Spleen (tissue), 7 donors: ENCODE data around the gene MAMSTR.

Source experiments
- POLR2A ChIP-seq, 3 donors: fragments of 450-650 bp; IDR thresholded peaks; one replicate each; pipeline ENCODE4 v1.5.1; 2017; ENCODE audit warnings: antibody characterized with exemption in 3 of 3, mild to moderate bottlenecking in 1 of 3
- POLR2AphosphoS5 ChIP-seq, 3 donors: sonication (generic); formaldehyde crosslinking; IDR thresholded peaks; one replicate each; pipeline ENCODE4 v1.5.1; 2017; ENCODE audit warnings: antibody characterized with exemption in 3 of 3
- TF ChIP-seq, protein P1 (sequence below), 11 experiments: fragments of 200-600 bp in 7 of 11; fragments of 450-650 bp in 4 of 11; sonication (generic) in 4 of 11; IDR thresholded peaks in 8 of 11; conservative IDR thresholded peaks in 3 of 11; 1 replicate in 7 of 11; 2 replicates in 4 of 11; pipeline versions ENCODE4 v1.4.0 to v1.8.0; 2016 to 2021; ENCODE audit warnings: antibody characterized with exemption in 11 of 11, inconsistent platforms in 4 of 11, mild to moderate bottlenecking in 1 of 11
- donor health status: DM: no; HTN: no; CAD: no; lungs with moderate emphysema.
- donor health status: DM: no; HTN: no; CAD: no.
- donor health status: DM: no; HTN: no; CAD: no.

- no peak for TF ChIP-seq POLR2A (IDR thresholded peaks at IDR 0.05)
- TF ChIP-seq, protein P1, sequence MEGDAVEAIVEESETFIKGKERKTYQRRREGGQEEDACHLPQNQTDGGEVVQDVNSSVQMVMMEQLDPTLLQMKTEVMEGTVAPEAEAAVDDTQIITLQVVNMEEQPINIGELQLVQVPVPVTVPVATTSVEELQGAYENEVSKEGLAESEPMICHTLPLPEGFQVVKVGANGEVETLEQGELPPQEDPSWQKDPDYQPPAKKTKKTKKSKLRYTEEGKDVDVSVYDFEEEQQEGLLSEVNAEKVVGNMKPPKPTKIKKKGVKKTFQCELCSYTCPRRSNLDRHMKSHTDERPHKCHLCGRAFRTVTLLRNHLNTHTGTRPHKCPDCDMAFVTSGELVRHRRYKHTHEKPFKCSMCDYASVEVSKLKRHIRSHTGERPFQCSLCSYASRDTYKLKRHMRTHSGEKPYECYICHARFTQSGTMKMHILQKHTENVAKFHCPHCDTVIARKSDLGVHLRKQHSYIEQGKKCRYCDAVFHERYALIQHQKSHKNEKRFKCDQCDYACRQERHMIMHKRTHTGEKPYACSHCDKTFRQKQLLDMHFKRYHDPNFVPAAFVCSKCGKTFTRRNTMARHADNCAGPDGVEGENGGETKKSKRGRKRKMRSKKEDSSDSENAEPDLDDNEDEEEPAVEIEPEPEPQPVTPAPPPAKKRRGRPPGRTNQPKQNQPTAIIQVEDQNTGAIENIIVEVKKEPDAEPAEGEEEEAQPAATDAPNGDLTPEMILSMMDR (IDR thresholded peaks at IDR 0.05 in 8 of 11, conservative IDR thresholded peaks at IDR 0.05 in 3 of 11) = no peak
- no peak for TF ChIP-seq POLR2AphosphoS5 (IDR thresholded peaks at IDR 0.05)
Measured at GRCh38 chr19:48703316-48703715, 16.2 kb downstream of the MAMSTR start.
